ENCODE measurements around the gene CLDN18.

GRCh38 chr3:138068046-138068445 lies 58.1 kb downstream of the CLDN18 start:
- no peak for TF ChIP-seq HDGF (IDR thresholded peaks at IDR 0.05; ENCODE audit: borderline replicate concordance)
- no peak for TF ChIP-seq FOXK2 (IDR thresholded peaks at IDR 0.05)
- TF ChIP-seq SUZ12 (IDR thresholded peaks at IDR 0.05), result no peak
- TF ChIP-seq FOXM1 (IDR thresholded peaks at IDR 0.05; ENCODE audit: borderline replicate concordance), result no peak
- TF ChIP-seq TARDBP (IDR thresholded peaks at IDR 0.05), result no peak
- TF ChIP-seq NFRKB (IDR thresholded peaks at IDR 0.05), result no peak
- no peak for TF ChIP-seq ELF4 (IDR thresholded peaks at IDR 0.05)
- TF ChIP-seq L3MBTL2 (conservative IDR thresholded peaks at IDR 0.05), result no peak
- TF ChIP-seq ZNF384 (IDR thresholded peaks at IDR 0.05), result no peak
- no peak for TF ChIP-seq FOXA1 (IDR thresholded peaks at IDR 0.05)
- no peak for TF ChIP-seq ARNT (IDR thresholded peaks at IDR 0.05)
- TF ChIP-seq LEF1 (IDR thresholded peaks at IDR 0.05; ENCODE audit: borderline replicate concordance), result no peak
- TF ChIP-seq BHLHE40 (IDR thresholded peaks at IDR 0.05; ENCODE audit: borderline replicate concordance), result no peak
